Measurements from ENCODE around the gene GM2A.
"Not testable (repeated sequence)": the region's sequence is repeated elsewhere in the genome, so short reads cannot be mapped to it uniquely, and the experiment has no call there.

Gene GM2A

GRCh38 chr5:151222790-151223446 is 30.1 kb upstream of the GM2A start:
- Mint-ChIP-seq H3K27me3 (no peaks in the 10 kb centered on the region), H3K36me3 (no peaks in the 10 kb centered on the region), H3K4me1 (peaks cover 64% of the 10 kb centered on the region), H3K4me3 (peak overlapping the region; percentile 91), H3K27ac (peak overlapping the region; percentile 94), H3K9me3 (no peaks in the 10 kb centered on the region)

DNA sequence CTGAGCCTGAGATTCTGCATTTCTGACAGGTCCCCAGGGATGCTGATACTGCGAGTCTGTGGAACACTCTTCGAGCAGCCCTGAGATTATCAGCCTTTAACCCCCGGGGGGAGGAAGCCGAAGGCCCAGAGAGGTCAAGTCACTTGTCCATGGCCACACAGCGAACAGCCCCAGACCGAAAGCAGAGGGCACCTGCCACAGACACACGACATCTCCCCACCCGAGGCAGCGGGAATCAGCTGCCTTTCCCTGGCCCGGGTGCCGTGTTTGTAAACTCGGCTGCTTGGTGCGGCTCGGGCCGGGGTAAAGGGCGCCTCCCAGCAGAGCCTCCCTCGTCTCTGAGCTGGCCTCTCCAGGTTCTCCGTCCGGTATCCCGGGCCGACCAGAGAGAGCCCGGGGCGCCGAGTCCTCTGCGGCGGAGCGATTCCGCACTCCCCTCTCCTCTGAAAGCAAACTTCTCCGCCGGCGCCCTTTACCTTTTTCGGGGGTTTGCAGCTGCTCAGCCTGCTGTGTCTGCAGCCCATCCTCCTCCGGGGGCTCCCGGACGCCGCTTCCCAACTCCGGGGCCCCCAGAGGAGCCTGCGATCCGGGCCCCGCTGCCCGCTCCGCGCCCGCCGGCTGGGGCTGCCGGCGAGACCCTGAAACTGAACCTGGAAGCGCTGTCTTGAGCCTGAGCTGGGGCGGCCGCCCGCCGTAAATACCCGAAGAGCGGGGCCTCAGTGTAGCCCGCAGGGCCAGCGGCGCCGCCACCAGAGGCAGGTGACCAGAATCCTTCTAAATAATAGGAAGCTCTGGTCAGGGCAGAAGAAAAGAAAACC is 29.3 kb upstream of the GM2A start, which contains the start of gene CCDC69:
TSS of gene CCDC69 (minus strand) at position 646 of the 818 bp plus-strand sequence. CDS start at position 524, 122 bp downstream.
- Mint-ChIP-seq H3K27me3 (no peaks in the 10 kb centered on the region), H3K4me1 (peaks cover 56% of the 10 kb centered on the region), H3K27ac (peak within 1 kb of the TSS; percentile 94), H3K9me3 (no peaks in the 10 kb centered on the region), H3K4me3 (peak within 1 kb of the TSS; percentile 91), H3K36me3 (no peaks in the 10 kb centered on the region)

- H3K27me3 Mint-ChIP-seq, result no peaks in the 10 kb centered on the region
- no peaks in the 10 kb centered on the region for H3K36me3 Mint-ChIP-seq
Observed at GRCh38 chr5:151224372-151224771, 28.6 kb upstream of the GM2A start.

DNA sequence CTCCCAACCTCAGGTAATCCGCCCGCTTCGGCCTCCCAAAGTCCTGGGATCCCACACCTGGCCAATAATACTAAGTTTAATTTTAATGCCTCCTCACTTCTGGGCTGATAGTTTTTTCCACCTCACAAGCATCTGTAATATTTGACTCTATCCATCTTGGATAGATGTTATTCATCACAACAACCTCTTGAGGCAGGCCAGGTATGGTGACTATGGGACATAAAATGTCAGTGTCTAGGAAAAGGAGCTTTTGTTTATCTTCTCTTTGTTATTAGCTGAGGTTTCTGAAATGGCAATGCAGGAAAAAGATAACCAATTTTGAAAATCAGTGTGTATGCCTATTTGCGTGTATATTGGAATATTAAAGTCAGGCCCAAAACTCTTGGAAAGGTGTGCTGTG is 27.9 kb upstream of the GM2A start:
- Mint-ChIP-seq H3K27me3 (no peaks in the 10 kb centered on the region), H3K27ac (peak overlapping the region; percentile 94), H3K36me3 (no peaks in the 10 kb centered on the region), H3K4me1 (peaks cover 44% of the 10 kb centered on the region), H3K9me3 (no peaks in the 10 kb centered on the region), H3K4me3 (peak overlapping the region; percentile 91)

More at GRCh38 chr5:151224372-151224771, 28.6 kb upstream of the GM2A start:
- H3K4me1 Mint-ChIP-seq, result peaks cover 49% of the 10 kb centered on the region
- peak overlapping the region; percentile 91 for H3K4me3 Mint-ChIP-seq
- peak overlapping the region; percentile 94 for H3K27ac Mint-ChIP-seq
- H3K9me3 Mint-ChIP-seq, result no peaks in the 10 kb centered on the region

- peak overlapping the region; percentile 94 for H3K27ac Mint-ChIP-seq
- H3K4me1 Mint-ChIP-seq, result peaks cover 40% of the 10 kb centered on the region
- no peaks in the 10 kb centered on the region for H3K36me3 Mint-ChIP-seq
- no peaks in the 10 kb centered on the region for H3K9me3 Mint-ChIP-seq
- H3K27me3 Mint-ChIP-seq, result no peaks in the 10 kb centered on the region
- peak overlapping the region; percentile 91 for H3K4me3 Mint-ChIP-seq
Observed at GRCh38 chr5:151225475-151225874, 27.5 kb upstream of the GM2A start.

GRCh38 chr5:151227918-151228447 is 25.0 kb upstream of the GM2A start:
- Mint-ChIP-seq H3K4me1 (peaks cover 16% of the 10 kb centered on the region), H3K9me3 (no peaks in the 10 kb centered on the region), H3K36me3 (no peaks in the 10 kb centered on the region), H3K27ac (no peak overlapping the region), H3K4me3 (no peak overlapping the region), H3K27me3 (no peaks in the 10 kb centered on the region)

- no peaks in the 10 kb centered on the region for H3K27me3 Mint-ChIP-seq
- H3K36me3 Mint-ChIP-seq, result no peaks in the 10 kb centered on the region
- H3K4me3 Mint-ChIP-seq, result no peak overlapping the region
- no peak overlapping the region for H3K27ac Mint-ChIP-seq
- peaks cover 17% of the 10 kb centered on the region for H3K4me1 Mint-ChIP-seq
- no peaks in the 10 kb centered on the region for H3K9me3 Mint-ChIP-seq
Observed at GRCh38 chr5:151228986-151229385, 24.0 kb upstream of the GM2A start.

- Mint-ChIP-seq H3K9me3 (no peaks in the 10 kb centered on the region), H3K36me3 (no peaks in the 10 kb centered on the region), H3K27me3 (no peaks in the 10 kb centered on the region), H3K4me3 (no peak overlapping the region), H3K4me1 (peaks cover 14% of the 10 kb centered on the region), H3K27ac (no peak overlapping the region)
Observed at GRCh38 chr5:151230048-151230680, 22.8 kb upstream of the GM2A start.

DNA sequence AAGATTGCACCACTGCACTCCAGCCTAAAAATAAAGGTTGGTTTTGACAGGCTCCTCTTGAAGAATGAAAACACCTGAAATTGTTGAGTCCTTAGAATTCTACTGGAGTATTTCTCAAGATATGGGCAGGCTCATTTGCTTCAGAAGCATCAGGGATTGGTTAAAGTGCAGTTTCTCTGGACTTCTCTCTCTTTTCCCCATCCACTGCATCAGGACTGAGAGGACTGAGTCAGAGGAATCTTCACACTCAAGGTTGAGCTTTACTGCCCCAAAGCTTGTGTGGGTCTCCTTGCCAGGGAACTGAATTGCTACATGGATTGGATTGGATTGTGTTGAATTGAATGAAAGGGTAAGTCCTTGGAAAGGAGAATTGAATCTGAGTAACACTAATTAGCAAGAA is 21.6 kb upstream of the GM2A start:
- H3K27me3 Mint-ChIP-seq, result no peaks in the 10 kb centered on the region
- H3K9me3 Mint-ChIP-seq, result no peaks in the 10 kb centered on the region
- H3K4me3 Mint-ChIP-seq, result no peak overlapping the region
- H3K36me3 Mint-ChIP-seq, result no peaks in the 10 kb centered on the region
- H3K4me1 Mint-ChIP-seq, result peaks cover 9% of the 10 kb centered on the region
- no peak overlapping the region for H3K27ac Mint-ChIP-seq

DNA sequence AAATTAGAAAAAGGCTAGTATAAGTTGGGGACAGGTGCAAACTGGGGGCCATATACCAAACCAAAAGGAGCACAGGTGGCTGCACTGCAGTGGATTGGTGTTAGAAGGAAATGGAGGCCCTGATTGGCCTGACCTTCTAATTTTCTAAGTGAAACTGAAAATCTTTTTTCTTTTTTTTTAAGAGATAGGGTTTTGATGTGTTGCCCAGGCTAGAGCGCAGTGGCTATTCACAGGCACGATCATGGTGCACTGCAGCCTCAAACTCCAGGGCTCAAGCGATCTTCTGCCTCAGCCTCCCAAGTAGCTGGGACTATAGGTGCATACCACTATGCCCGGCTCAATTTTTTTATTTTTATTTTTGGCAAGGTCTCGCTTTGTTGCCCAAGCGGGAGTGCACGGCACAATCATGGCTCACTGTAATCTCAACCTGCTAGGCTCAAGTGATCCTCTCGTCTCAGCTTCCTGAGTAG is 19.3 kb upstream of the GM2A start:
- H3K4me1 Mint-ChIP-seq, result peaks cover 9% of the 10 kb centered on the region
- no peak overlapping the region for H3K4me3 Mint-ChIP-seq
- H3K9me3 Mint-ChIP-seq, result no peaks in the 10 kb centered on the region
- H3K27ac Mint-ChIP-seq, result no peak overlapping the region
- no peaks in the 10 kb centered on the region for H3K27me3 Mint-ChIP-seq
- H3K36me3 Mint-ChIP-seq, result no peaks in the 10 kb centered on the region

DNA sequence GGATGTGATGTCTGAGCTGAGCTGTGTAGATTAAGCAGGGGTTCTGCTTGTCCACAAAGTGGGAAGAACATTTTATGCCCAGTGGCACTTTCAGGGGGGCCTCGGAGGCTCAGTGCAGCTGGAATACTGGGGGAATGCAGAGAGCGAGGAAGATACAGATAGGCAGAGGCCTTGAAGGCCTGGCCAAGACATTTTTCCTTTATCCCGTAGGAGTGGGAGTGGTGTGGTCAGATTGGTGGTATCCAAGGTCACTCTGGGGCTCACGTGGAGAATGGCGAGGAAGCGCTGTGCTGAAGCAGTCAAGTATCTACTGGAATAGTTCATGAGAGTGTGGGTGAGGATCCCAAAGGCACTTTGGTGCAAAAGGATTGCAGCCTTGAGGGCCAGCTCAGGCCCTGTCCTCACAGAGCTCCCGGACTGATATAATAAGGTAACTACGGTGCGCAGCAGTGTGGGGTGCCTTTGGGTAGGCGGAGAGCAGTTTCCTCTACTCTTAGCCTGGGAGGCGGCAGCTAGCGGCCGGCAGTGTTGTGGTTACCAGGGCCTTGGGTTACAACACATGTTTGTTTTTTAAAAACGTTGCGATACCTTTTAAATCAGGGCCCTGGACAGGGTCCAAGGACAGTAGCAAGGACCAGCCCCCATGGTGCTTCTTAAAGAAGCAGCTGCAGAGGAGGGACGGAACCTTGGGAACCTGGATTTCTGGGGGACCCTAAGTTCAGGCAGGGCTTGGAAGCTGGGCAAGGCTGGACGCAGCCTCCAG is 18.3 kb upstream of the GM2A start:
- no peaks in the 10 kb centered on the region for H3K36me3 Mint-ChIP-seq
- peaks cover 9% of the 10 kb centered on the region for H3K4me1 Mint-ChIP-seq
- peak overlapping the region; percentile 53 for H3K4me3 Mint-ChIP-seq
- H3K27me3 Mint-ChIP-seq, result no peaks in the 10 kb centered on the region
- no peak overlapping the region for H3K27ac Mint-ChIP-seq
- no peaks in the 10 kb centered on the region for H3K9me3 Mint-ChIP-seq

DNA sequence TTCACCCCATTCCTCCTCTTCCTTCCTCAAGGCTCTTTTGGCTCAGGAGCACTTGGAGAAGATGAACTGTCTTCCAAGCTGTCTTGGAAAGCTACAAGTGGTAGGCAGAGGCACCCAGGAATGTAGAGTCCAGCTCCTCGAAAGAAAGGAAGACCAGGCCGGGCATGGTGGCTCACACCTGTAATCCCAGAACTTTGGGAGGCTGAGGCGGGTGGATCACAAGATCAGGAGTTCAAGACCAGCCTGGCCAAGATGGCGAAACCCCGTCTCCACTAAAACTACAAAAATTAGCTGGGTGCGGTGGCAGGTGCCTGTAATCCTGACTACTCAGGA is 17.8 kb upstream of the GM2A start:
- H3K27ac Mint-ChIP-seq, H3K4me3 Mint-ChIP-seq: not testable (repeated sequence)

DNA sequence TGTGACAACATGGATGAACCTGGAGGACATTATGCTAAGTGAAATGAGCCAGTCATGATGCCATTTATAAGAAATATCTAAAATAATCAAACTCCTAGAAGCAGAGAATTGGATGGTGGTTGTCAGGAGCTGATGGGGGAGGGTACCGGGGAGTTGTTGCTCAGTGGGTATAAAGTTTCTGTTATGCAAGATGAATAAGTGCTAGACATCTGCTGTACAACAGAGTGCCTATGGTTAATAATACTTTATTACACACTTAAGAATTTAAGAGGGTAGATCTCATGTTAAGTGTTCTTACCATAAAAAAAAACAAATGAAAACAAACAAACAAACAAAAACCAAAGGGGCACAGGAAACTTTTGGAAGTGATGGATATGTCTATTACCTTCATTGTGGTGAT is 16.1 kb upstream of the GM2A start:
- H3K27ac Mint-ChIP-seq, result no peak overlapping the region
- H3K4me3 Mint-ChIP-seq, result no peak overlapping the region
- H3K36me3 Mint-ChIP-seq, result no peaks in the 10 kb centered on the region
- no peaks in the 10 kb centered on the region for H3K27me3 Mint-ChIP-seq
- H3K4me1 Mint-ChIP-seq, result peaks cover 21% of the 10 kb centered on the region
- no peaks in the 10 kb centered on the region for H3K9me3 Mint-ChIP-seq

More for the DNA sequence above, 17.8 kb upstream of the GM2A start:
- not testable (repeated sequence) for H3K36me3 Mint-ChIP-seq, H3K9me3 Mint-ChIP-seq, H3K27me3 Mint-ChIP-seq, H3K4me1 Mint-ChIP-seq

- peaks cover 21% of the 10 kb centered on the region for H3K4me1 Mint-ChIP-seq
- H3K27ac Mint-ChIP-seq, result no peak overlapping the region
- no peaks in the 10 kb centered on the region for H3K27me3 Mint-ChIP-seq
- H3K9me3 Mint-ChIP-seq, result no peaks in the 10 kb centered on the region
- H3K4me3 Mint-ChIP-seq, result no peak overlapping the region
- H3K36me3 Mint-ChIP-seq, result no peaks in the 10 kb centered on the region
Observed at GRCh38 chr5:151237685-151238084, 15.3 kb upstream of the GM2A start.

DNA sequence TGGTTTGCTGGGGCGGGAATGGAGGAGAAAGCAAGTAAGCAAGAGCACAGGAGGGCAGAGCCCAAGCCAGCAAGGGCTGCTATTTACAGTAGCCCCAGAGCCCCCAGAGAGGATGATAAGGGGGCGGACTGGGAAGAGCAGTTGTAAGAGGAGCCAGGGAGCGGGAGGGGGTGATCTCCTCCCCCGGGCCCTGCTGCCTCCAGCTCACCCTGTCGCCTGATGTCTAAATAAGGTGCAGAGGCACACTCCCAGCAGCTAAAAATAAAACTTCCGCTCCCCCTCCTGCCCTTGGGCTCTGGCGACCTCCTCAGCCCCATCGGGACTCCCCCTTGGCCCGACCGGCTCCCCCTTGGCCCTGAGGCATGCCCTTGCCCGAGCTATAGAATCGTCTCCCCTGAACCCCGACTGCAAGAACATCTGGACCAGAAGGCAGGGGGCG is 14.7 kb upstream of the GM2A start:
- no peaks in the 10 kb centered on the region for H3K9me3 Mint-ChIP-seq
- H3K27ac Mint-ChIP-seq, result no peak overlapping the region
- H3K4me1 Mint-ChIP-seq, result peaks cover 21% of the 10 kb centered on the region
- H3K4me3 Mint-ChIP-seq, result no peak overlapping the region
- no peaks in the 10 kb centered on the region for H3K36me3 Mint-ChIP-seq
- H3K27me3 Mint-ChIP-seq, result no peaks in the 10 kb centered on the region
